Measurements from ENCODE around the gene S100A4.
"Not testable (repeated sequence)": the region's sequence is repeated elsewhere in the genome, so short reads cannot be mapped to it uniquely, and the experiment has no call there.

GRCh38 chr1:153562021-153562420 is 16.4 kb upstream of the S100A4 start:
- not testable (repeated sequence) for TF ChIP-seq POLR2A (IDR thresholded peaks at IDR 0.05; ENCODE audit: low read length); GATA1 (IDR thresholded peaks at IDR 0.05; ENCODE audit: low read depth, low read length)
